ENCODE results near the gene CLEC4M. TPM values are rescaled to one million over a fixed set of nuclear protein-coding genes. Genes with fewer than 3 reads are reported as not detected.

CLEC4M gene, protein sequence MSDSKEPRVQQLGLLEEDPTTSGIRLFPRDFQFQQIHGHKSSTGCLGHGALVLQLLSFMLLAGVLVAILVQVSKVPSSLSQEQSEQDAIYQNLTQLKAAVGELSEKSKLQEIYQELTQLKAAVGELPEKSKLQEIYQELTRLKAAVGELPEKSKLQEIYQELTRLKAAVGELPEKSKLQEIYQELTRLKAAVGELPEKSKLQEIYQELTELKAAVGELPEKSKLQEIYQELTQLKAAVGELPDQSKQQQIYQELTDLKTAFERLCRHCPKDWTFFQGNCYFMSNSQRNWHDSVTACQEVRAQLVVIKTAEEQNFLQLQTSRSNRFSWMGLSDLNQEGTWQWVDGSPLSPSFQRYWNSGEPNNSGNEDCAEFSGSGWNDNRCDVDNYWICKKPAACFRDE
- not detected for total RNA-seq

DNA sequence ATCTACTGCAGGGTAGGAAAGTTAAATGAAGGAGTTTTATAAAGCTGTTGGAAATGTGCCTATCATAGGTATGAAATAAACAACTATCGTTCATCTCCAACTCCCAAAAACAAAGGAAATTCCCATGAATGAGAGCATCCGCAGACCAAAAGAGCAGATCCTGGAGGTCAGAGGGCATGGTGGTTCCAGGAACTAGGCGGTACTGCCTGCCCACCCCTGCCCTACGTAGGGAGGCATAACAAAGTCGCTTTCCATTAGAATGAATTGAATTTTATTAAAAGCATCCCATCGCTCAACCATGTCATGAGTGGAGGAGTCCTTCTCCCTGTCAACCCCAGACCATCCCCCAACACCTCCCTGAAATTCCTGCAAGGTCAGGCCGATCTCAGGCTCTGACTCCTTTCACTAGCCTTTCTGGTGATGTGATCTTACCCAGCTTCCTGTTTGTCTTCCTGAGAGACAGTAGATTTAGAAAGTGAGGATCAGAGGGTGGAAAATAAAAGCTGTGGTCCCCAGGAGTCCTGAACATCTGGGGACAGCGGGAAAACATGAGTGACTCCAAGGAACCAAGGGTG is at the start of gene CLEC4M:
CLEC4M (plus strand) TSS at position 525 of the 575 bp plus-strand sequence; CDS start at position 549, 24 bp downstream.
- Histone ChIP-seq H3K4me3 (no peak within 1 kb of the TSS), H3K4me1 (ENCODE audit: control insufficient read depth in 1 of 2, low read depth in 2 of 2) (no peaks in the 10 kb centered on the region), H3K9me3 (peaks cover 20% of the 10 kb centered on the region), H3K36me3 (no peaks in the 10 kb centered on the region), H3K27me3 (replicated peaks; ENCODE audit: insufficient read depth) (no peaks in the 10 kb centered on the region), H3K27ac (no peak within 1 kb of the TSS)
- ATAC-seq (ENCODE audit: insufficient number of reproducible peaks, low FRiP score, low read depth) (no peak), DNase-seq (ENCODE audit: low spot score) (no peak)
- TF ChIP-seq, protein P1, sequence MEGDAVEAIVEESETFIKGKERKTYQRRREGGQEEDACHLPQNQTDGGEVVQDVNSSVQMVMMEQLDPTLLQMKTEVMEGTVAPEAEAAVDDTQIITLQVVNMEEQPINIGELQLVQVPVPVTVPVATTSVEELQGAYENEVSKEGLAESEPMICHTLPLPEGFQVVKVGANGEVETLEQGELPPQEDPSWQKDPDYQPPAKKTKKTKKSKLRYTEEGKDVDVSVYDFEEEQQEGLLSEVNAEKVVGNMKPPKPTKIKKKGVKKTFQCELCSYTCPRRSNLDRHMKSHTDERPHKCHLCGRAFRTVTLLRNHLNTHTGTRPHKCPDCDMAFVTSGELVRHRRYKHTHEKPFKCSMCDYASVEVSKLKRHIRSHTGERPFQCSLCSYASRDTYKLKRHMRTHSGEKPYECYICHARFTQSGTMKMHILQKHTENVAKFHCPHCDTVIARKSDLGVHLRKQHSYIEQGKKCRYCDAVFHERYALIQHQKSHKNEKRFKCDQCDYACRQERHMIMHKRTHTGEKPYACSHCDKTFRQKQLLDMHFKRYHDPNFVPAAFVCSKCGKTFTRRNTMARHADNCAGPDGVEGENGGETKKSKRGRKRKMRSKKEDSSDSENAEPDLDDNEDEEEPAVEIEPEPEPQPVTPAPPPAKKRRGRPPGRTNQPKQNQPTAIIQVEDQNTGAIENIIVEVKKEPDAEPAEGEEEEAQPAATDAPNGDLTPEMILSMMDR (IDR thresholded peaks at IDR 0.05): no peak

- no peaks in the 10 kb centered on the region for H3K36me3 ChIP-seq
- no peak overlapping the region for H3K4me3 ChIP-seq
- H3K27ac ChIP-seq: no peak overlapping the region
- no peaks in the 10 kb centered on the region for H3K27me3 ChIP-seq (replicated peaks; ENCODE audit: insufficient read depth)
- ATAC-seq (ENCODE audit: insufficient number of reproducible peaks, low FRiP score, low read depth): no peak
- no peaks in the 10 kb centered on the region for H3K9me3 ChIP-seq
- TF ChIP-seq, protein P1 (IDR thresholded peaks at IDR 0.05): no peak
- no peak for DNase-seq (ENCODE audit: low spot score)
- no peaks in the 10 kb centered on the region for H3K4me1 ChIP-seq (ENCODE audit: control insufficient read depth in 1 of 2, low read depth in 2 of 2)
Measured at GRCh38 chr19:7715671-7716070, 47.4 kb upstream of the CLEC4M start.

GRCh38 chr19:7716762-7717161 is 46.3 kb upstream of the CLEC4M start:
- Histone ChIP-seq H3K27me3 (replicated peaks; ENCODE audit: insufficient read depth) (no peaks in the 10 kb centered on the region), H3K27ac (no peak overlapping the region), H3K36me3 (no peaks in the 10 kb centered on the region), H3K4me1 (ENCODE audit: control insufficient read depth in 1 of 2, low read depth in 2 of 2) (no peaks in the 10 kb centered on the region), H3K4me3 (no peak overlapping the region), H3K9me3 (no peaks in the 10 kb centered on the region)
- no peak for ATAC-seq (ENCODE audit: insufficient number of reproducible peaks, low FRiP score, low read depth)
- TF ChIP-seq, protein P1 (IDR thresholded peaks at IDR 0.05): no peak
- DNase-seq (ENCODE audit: low spot score): no peak

DNA sequence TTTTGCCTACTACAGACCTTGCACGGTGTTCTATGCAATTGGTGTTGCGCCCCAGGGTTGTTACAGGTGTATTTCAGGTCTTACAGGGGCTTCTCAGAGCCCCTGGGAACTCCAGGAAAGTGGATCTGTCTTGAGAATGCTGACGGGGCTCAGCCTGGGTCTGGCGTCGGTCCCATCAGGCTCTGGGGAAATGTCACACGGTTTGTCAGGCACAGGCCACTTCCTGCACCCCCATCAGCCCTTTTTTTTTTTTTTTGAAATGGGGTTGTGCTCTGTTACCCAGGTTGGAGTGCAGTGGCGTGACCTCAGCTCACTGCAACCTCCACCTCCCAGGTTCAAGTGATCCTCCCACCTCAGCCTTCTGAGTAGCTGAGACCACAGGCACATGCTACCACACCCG is 44.4 kb upstream of the CLEC4M start:
- Histone ChIP-seq H3K27me3 (replicated peaks; ENCODE audit: insufficient read depth) (no peaks in the 10 kb centered on the region), H3K36me3 (no peaks in the 10 kb centered on the region), H3K4me3 (no peak overlapping the region), H3K27ac (no peak overlapping the region), H3K9me3 (no peaks in the 10 kb centered on the region), H3K4me1 (ENCODE audit: control insufficient read depth in 1 of 2, low read depth in 2 of 2) (no peaks in the 10 kb centered on the region)
- TF ChIP-seq, protein P1 (IDR thresholded peaks at IDR 0.05): no peak
- no peak for DNase-seq (ENCODE audit: low spot score)
- no peak for ATAC-seq (ENCODE audit: insufficient number of reproducible peaks, low FRiP score, low read depth)

- TF ChIP-seq, protein P1 (IDR thresholded peaks at IDR 0.05): no peak
- Histone ChIP-seq H3K27ac (no peak overlapping the region), H3K27me3 (replicated peaks; ENCODE audit: insufficient read depth) (no peaks in the 10 kb centered on the region), H3K9me3 (no peaks in the 10 kb centered on the region), H3K36me3 (no peaks in the 10 kb centered on the region), H3K4me3 (no peak overlapping the region), H3K4me1 (ENCODE audit: control insufficient read depth in 1 of 2, low read depth in 2 of 2) (no peaks in the 10 kb centered on the region)
- ATAC-seq (ENCODE audit: insufficient number of reproducible peaks, low FRiP score, low read depth) (no peak), DNase-seq (ENCODE audit: low spot score) (no peak)
Measured at GRCh38 chr19:7720351-7720750, 42.7 kb upstream of the CLEC4M start.
